ENCODE data around the gene BUB1.
"Not testable (repeated sequence)": the region's sequence is repeated elsewhere in the genome, so short reads cannot be mapped to it uniquely, and the experiment has no call there.

The BUB1 gene

DNA sequence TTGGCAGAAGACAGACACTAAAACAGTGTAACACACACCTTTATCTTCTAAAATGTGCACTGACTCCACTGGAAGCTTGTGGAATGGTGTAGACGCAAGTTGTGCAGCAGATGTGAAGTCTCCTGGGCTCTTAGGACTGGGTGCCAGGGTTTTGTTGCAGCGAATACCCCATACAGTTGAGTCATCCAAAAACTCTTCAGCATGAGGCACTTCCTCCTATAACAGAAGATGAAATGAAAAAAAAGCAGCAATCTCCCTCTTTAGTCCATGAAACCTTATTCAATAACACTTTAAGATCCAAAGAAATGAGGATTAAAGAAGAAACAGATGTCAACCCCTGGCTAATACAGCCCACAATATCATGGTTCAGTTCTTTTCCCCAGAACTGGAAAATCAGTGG lies 22.2 kb downstream of the BUB1 start:
- no peak for DNase-seq (ENCODE audit: low read depth)

DNA sequence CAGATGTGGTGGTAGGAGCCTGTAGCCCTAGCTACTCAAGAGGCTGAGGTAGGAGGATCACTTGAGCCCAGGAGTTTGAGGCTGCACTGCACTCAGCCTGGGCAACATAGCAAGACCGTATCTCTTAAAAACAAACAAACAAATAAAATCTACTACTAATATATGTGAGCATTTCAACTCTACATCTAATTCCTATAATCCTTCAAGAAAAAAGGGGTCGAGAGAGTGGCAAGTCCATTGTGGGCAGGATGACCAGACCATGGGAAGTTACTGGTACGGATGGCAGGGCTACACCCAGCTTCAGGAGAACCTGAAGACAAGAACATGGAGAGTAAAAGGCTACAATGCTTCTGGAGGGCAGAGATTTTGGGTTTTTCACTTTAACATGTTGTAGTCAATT lies 24.0 kb downstream of the BUB1 start:
- DNase-seq (ENCODE audit: low read depth) = no peak

DNA sequence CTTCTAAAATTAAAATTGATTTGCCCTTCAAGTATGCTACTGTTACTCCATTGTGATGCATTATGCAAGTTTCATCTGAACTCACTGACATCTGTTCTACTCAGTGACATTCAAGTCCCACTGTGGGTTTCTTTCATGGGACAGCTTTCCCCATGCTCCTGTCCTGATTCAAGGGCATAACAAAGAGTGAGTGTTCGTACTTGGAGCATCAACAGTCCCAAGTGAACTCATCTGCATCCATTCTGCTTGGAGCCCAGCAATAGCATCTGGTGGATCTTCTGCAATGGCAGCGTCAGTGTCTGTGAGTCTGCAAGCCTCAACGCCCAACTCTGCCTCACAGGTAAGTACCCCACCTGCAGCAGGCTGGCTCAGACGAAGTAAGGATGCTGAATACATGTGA lies 27.5 kb downstream of the BUB1 start:
- DNase-seq (ENCODE audit: low read depth) = no peak

DNA sequence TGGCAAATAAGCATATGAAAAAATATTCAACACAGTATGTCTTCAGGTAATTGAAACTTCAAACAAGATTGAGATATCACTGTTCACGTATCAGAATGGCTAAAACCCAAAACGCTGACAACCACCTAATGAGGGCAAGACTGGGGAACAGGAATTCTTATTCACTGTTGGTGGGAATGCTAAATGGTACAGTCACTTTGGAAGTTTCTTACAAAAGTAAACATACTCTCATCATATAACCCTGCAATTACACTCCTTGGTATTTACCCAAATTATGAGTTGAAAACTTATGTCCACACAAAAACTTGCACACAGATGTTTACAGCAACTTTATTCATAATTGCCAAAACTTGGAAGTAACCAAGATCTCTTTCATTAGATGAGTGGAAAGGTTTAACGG lies 30.1 kb downstream of the BUB1 start:
- no peak for DNase-seq (ENCODE audit: low read depth)

DNA sequence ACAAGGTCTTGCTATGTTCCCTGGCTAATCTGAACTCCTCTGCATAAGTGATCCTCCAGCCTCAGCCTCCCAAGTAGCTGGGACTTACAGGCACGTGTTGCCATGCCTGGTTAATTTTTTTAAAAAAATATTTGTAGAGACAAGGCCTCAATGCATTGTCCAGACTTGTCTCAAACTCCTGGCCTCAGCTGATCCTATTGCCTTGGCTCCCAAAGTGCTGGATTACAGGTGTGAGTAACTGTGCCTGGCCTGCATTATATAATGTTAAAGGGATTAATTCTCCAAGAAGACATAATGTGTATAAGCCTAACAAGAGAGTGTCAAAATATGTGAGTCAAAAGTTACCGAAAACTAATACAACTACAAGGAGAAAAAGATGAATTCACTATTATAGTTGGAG lies 32.2 kb downstream of the BUB1 start:
- DNase-seq (ENCODE audit: low read depth) = no peak

DNA sequence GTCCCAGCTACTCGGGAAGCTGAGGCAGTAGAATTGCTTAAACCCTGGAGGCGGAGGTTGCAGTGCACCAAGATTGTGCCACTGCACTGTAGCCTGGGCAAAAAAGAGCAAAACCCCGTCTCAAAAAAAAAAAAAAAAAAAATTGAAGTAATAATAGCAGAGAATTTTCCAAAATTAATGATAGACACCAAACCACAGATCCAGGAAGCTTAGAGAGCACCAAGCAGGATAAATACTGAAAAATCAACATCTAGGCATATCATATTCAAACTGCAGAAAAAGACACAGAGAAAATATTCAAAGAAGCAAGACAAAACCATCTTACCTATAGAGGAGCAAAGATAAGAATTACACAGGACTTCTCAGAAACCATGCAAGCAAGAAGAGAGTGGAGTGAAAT lies 33.5 kb downstream of the BUB1 start:
- no peak for DNase-seq (ENCODE audit: low read depth)

DNA sequence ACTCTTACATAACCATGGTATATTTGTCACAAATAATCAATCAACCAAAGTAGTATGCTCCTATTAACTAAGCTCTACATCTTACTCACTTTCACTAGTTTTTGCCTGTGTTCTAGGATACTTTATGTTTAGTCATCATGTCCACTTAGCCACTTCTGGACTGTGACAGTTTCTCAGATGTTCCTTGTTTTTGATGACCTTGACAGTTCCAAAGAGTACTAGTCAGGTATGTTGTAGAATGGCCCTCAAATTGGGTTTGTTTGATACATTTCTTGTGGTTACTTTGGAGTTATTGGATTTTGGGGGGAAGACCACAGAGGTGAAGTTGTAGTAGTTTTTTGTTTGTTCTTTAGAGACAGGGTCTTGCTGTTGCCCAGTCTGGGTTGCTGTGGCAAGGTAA lies 35.5 kb downstream of the BUB1 start:
- no peak for DNase-seq (ENCODE audit: low read depth)

DNA sequence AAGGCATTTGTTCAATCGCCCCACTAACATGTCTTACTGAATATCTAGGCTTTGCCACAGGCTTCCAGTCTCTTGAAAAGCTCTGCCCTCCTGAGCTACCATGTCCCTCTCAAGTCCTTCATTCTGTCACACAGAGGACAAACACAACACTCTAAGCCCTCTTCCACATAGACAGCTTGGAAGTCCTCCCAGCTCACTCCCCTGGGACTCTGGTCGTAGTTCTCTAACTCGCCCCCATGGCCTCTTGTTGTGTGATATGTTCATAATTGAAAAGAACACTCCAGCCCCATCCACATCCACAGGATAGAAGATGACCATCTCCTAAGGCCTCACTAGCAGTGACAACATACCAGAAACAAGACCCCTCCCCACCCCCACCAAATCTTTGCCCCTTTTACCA lies 37.9 kb downstream of the BUB1 start:
- no peak for DNase-seq (ENCODE audit: low read depth)

DNA sequence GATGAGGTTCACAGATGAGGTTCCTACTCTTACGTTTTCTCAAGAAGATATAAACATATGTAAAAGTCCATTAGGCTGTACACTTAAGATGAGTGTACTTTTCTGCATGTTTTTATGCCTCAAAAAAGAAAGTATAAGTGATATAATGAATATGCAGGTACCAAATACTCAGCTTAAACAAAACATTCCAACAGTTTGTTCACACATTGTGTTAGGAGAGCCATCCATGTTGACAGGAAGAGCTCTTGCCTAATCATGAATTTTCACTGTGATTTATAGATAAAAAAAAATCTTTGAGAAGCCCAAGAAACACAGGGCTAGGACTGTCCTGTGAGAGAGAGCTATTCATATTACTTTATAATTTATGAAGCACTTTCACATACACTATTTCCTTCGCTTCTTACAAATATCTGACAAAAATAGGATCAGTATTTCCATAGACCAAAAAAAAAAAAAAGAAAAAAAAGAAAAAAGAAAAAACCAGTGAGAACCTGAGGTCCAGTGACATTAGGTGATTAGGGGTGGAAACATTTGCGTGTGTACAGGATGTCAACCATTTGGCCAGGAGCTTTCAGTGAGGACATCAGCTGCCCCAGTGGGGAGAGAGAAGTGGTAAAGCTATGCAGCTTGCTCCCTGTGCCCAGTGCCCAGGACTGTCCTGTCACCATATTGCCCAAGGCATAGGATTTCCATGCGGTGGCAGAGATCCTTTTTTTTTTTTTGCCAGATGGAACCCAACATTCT lies 38.7 kb downstream of the BUB1 start:
- DNase-seq (ENCODE audit: low read depth) = no peak

DNA sequence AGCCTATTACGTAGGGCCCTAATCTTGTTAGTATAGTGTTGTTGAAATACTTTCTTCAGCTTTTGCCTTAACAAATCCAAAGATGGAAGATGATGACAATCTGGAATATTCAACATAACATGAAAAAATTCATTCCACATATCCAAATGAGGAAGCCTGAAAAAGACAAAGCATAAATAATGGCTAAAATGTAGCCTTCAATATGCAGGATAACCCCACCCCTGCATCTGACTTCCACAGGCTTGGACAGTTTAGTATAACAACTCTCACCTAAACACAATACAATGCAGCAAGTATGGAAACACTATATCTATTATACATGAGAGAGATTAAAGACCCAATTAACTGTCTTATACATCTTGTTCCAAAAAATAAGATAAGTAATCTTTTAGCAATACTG lies 39.9 kb downstream of the BUB1 start:
- no peak for DNase-seq (ENCODE audit: low read depth)

DNA sequence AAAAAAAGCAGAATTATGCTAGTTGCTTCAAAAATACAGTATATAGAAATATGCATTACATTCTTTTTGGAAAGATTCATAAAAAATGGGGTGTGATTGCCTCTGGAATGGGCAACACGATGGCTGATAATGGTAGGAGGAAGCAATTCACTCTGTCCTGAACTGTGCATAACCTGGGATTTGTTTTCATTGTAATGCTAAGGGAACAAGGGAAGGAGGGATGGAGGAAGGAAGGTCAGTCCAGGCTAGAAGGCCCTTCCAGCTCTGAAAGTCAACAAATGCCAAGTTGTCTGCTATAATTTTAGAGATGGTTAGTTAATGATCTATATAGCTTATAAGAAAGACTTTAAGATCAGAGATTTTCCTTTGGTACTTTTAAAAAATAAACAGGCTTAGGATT lies 40.8 kb downstream of the BUB1 start:
- no peak for DNase-seq (ENCODE audit: low read depth)

DNA sequence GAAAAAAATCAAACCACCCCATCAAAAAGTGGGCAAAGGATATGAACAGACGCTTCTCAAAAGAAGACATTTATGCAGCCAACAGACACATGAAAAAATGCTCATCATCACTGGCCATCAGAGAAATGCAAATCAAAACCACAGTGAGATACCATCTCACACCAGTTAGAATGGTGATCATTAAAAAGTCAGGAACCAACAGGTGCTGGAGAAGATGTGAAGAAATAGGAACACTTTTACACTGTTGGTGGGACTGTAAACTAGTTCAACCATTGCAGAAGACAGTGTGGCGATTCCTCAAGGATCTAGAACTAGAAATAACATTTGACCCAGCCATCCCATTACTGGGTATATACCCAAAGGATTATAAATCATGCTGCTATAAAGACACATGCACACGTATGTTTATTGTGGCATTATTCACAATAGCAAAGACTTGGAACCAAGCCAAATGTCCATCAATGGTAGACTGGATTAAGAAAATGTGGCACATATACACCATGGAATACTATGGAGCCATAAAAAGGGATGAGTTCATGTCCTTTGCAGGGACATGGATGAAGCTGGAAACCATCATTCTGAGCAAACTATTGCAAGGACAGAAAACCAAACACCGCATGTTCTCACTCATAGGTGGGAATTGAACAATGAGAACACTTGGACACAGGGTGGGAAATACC lies 41.8 kb downstream of the BUB1 start:
- DNase-seq (ENCODE audit: low read depth) = not testable (repeated sequence)

DNA sequence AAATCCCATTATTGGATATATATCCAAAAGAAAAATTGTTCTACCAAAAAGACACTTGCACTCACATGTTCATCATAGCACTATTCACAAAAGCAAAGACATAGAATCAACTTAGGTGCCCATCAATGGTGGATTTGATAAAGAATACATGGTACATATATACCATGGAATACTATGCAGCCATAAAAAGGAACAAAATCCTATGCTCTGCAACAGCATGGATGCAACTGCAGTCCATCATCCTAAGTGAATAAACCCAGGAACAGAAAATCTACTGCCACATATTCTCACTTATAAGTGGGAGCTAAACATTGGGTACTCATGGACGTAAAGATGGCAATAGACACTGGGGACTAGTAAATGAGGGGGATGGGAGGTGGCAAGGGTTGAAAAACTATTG lies 50.5 kb downstream of the BUB1 start:
- not testable (repeated sequence) for DNase-seq (ENCODE audit: low read depth)

DNA sequence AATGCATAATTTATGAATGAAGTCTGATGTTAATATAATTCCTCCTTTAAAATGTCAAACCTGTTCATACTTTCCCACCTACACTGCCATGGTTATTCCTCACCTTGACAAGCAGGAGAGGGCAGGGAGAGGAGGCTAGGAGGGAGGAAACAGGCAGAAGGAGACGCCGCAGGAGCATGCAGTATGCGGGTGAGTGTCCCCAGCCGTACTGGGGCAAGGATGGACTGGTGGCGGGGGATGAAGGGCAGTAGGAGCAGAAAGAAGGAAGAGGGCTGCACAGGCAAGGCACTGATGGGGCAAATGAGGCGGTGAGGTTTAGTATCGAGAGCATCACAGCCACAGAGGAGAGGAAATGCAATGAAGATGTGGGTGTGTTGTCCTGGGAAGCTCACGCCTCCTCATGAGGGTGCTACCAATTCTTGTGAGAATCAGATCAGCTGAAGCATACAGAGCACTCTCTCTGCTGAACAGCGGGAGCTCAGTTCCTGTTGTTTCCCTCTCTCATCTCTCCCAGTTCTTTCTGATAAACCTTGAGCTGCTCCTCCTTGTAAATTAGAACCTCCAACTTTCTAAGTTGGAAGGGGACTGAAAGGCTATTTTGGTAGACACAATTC lies 58.4 kb downstream of the BUB1 start:
- DNase-seq (ENCODE audit: low read depth) = not testable (repeated sequence)

DNA sequence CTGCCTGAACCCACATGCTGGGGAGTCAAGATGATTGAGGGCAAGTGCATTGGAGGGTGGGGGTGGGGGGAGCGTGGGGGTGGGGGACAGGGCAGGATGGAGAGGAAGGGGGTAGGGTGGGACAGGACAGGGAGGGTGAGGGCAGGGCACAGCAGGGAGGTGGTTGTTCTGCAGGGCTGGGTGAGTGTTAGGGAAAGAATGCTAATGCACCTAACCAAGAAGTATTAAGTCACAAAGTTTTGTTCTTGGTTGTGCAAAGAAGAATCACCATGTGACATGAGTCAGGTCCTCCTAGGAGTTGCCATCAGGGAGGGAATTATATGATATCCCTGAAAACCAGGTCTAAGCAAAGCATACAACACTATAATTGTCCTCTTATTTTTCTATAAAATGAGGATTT lies 63.9 kb downstream of the BUB1 start:
- DNase-seq (ENCODE audit: low read depth) = not testable (repeated sequence)

DNA sequence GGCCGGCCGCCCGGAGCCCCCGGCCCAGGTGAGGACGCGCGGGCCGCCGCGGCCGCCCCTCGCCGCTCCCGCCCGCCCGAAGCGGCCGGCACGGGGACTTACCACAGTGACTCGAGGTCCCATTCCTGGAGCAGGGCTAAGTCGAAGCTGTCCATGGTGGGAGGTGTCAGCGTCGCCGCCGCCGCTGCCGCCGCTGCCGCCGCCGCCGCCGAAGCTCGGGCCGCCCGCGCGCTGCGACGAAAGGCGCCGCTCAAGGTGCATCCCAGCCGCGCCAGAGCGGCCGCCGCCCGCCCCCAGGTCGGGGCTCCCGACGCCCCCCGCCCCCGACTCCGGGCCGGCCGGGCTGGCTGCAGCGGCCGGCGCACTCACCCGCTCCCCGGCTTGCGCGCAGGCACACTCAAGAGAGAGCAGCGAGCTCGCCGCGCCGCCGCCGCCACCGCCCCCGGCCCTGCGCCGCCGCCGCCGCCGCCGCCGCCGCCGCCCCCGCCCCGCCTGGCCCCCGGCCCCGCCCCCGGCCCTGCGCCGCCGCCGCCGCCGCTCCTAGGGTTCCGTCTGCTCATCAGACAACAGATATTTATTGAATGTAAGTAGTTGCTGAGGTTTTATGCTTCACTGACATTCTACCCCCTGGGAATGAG lies 67.1 kb downstream of the BUB1 start:
- DNase-seq (ENCODE audit: low read depth) = peak; percentile 25

DNA sequence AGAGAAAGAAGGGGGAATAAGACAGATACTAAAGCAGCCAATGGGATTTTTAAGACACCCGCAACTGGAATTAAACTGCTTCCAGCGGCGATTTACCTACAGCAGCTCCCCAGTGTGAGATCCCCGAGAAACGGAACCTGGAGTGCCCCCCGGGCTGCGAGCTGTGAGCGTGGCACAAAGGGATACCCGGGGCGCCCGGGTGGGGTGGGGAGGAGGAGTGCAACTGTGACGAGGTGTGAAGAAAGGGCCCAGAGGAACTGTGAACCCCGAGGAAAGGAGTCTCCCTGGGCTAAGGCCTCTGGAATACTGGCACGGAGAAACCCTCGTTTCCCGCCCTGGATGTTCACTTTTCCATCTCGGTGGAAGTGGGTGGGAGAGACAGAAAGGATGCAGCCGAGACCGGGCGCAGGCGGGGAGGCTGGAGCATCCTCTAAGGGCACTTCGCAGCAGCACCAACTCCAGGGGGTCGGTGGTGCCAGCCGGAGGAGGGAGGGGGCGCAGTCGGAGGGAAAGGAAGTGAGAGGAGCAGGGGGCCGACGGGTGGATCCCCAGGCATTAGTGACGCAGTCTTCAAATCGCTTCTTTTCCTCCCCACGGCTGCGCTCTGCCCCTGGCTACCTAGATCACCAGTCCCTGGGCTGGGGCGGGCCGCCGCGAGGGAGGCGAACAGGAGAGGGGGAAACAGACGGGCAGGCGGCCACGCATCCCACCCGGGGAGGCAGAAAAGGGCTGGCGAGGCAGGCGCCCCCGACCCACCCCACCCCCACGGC lies 67.8 kb downstream of the BUB1 start:
- DNase-seq (ENCODE audit: low read depth) = not testable (repeated sequence)

DNA sequence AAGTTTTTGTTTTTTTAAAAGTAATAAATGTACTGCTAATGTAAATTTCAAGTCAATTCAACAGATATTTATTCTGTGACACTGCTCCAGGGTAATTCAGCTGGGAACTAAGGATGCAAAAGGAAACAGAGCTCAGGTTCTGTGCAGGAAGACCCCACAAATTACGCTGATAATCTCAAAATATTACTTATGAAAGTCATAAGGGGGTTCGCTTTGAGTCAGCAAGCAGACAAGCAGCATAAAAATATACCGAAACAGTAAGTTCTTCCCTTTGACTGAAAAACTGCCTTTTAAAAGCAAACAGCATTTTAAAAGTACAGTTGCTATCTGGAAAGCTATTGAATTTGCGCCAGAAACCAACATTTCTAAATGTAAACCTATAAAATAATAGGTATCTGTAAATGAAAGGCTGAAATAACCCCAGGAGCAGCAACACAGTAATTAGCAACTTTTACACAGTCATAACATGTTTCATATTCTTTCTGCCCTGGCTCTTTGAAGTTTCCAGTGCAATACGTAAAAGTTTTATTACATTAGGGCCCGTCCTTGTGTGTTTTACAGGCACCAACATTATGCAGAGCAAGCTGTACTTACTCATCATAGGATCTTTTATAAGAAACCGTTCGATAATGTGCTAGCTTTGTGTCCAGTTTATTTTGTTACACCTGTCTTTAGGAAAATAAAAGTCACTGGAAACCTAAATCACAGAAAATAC lies 68.9 kb downstream of the BUB1 start:
- DNase-seq (ENCODE audit: low read depth) = not testable (repeated sequence)

DNA sequence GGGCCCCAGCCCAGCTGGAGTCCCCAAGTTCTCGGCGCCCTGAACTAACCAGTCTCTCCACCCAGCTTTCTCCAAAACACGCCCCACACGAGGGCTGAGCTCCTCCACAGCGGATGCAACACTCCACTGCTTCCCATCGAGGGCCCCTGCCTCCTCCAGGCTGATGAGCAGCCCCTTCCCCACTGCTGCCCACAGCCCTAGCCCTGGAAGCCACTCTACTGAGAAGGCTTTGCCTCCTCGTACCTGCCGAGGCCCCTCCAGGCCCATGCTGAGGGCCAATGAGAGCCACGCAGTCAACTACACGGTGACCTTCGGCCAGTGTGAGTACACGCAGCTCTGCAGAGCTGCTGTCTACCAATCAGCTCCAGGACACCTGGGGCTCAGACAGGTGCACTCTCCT lies 72.8 kb downstream of the BUB1 start:
- not testable (repeated sequence) for DNase-seq (ENCODE audit: low read depth)

DNA sequence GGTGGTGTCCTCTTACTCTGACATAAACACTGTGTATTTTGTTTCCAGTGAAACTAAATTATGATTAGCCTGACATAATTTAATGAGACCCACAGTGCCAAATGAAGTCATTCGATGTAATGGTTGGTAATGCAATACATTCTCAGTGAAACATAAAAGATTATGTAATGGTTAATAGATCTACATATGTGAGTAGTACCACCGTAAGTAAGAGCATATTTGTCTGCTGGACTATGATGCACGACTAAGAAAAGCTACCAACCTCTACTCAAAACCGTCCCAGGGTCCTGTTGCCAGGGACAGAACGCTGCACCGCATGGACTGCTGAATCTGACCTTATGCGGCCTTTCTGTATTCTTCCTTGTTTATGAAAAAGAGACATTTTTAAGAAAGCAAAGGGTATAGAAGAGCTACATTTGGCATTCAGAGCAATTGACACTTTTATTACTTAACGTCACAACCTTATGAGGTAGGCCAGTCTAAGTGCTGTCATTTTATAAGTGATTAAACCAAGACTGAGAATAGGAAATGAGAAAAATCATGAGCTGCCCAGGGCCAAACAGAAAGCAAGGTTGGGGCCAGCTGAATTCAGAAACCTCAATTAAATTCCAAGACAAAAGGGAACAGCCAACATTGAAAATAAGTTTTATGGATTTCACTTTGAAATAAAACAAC lies 73.8 kb downstream of the BUB1 start:
- not testable (repeated sequence) for DNase-seq (ENCODE audit: low read depth)

DNA sequence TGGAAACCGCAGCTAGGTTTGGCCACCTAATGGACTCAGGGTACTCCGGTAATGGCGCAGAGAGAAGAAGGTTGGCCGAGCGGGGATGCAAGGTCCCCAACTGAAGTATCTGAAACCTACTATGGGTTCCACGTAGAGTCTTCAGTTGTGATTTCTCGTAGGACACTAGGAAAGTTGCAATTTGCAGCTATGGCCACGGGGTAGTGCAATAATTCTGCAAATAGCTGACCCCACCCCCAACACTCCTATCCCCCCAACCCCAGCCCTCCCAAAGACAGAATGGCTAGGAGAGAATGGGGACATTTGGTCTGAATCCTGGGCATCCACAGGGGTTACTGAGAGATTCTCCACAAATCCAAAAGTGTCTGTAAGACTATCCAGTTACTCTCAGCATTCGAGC lies 75.7 kb downstream of the BUB1 start:
- DNase-seq (ENCODE audit: low read depth) = not testable (repeated sequence)
